Naive thymus-derived CD4-positive, alpha-beta T cell (primary cell): ENCODE data around the gene ASNS. TPM values are rescaled to one million over a fixed set of nuclear protein-coding genes. Genes with fewer than 3 reads are reported as not detected.
"Not testable (repeated sequence)": the region's sequence is repeated elsewhere in the genome, so short reads cannot be mapped to it uniquely, and the experiment has no call there.

Experiments
- ATAC-seq: fragments of 150-1000 bp; cut with Tn5 transposase; 2 replicates; pipeline ENCODE4 v1.10.0; 2021; ENCODE audit warnings: mild to moderate bottlenecking, moderate library complexity
- CTCF ChIA-PET: fragments of 350-600 bp; sonication (Branson Sonifier 250); formaldehyde crosslinking; loops from one replicate; lab custom pipeline; 2021; ENCODE audit warnings: antibody characterized with exemption; lab: Charles Lee
- POLR2A ChIA-PET: fragments of 350-600 bp; sonication (Branson Sonifier 250); formaldehyde crosslinking; loops from one replicate; lab custom pipeline; 2021; ENCODE audit warnings: antibody characterized with exemption, inconsistent platforms; lab: Charles Lee
- DNase-seq, 9 donors: peaks; one replicate each; pipeline versions ENCODE4 v3.0.0 to v3.0.0-alpha.2; 2020 to 2022; ENCODE audit warnings: mixed read lengths in 1 of 9
- H3K27ac ChIP-seq: one replicate; pipeline ENCODE4 v1.7.0; 2013; ENCODE audit warnings: mild to moderate bottlenecking, low read depth, low read length, moderate library complexity
- H3K27me3 ChIP-seq, 2 donors: one replicate each; pipeline ENCODE4 v1.7.0; 2013; ENCODE audit warnings: low read length in 2 of 2, mild to moderate bottlenecking in 2 of 2, moderate library complexity in 2 of 2; ENCODE audit not compliant: control insufficient read depth in 2 of 2, insufficient read depth in 2 of 2
- H3K36me3 ChIP-seq, 3 experiments: 1 replicate in 2 of 3; 2 replicates in 1 of 3; pipeline ENCODE4 v1.7.0; 2013; ENCODE audit warnings: low read length in 3 of 3, mild to moderate bottlenecking in 3 of 3, moderate library complexity in 1 of 3; ENCODE audit not compliant: insufficient read depth in 3 of 3, control insufficient read depth in 2 of 3
- H3K4me1 ChIP-seq, 2 donors: one replicate each; pipeline ENCODE4 v1.7.0; 2013; ENCODE audit warnings: low read length in 2 of 2, mild to moderate bottlenecking in 2 of 2, moderate library complexity in 1 of 2; ENCODE audit not compliant: control insufficient read depth in 2 of 2, insufficient read depth in 2 of 2
- H3K4me3 ChIP-seq: 2 replicates; pipeline ENCODE4 v1.7.0; 2013; ENCODE audit warnings: mild to moderate bottlenecking, low read length
- H3K9me3 ChIP-seq, 3 experiments: 1 replicate in 2 of 3; 2 replicates in 1 of 3; pipeline ENCODE4 v1.7.0; 2013; ENCODE audit warnings: low read length in 3 of 3; ENCODE audit not compliant: control insufficient read depth in 2 of 3
- H3K27ac Mint-ChIP-seq, 9 donors: one replicate each; pipeline ENCODE4 v1.8.0; 2020 to 2022; ENCODE audit warnings: mixed read lengths in 9 of 9, mild to moderate bottlenecking in 8 of 9, moderate library complexity in 5 of 9, inconsistent platforms in 2 of 9
- H3K27me3 Mint-ChIP-seq, 5 donors: one replicate each; pipeline ENCODE4 v1.8.0; 2021 to 2022; ENCODE audit warnings: mixed read lengths in 5 of 5, mild to moderate bottlenecking in 1 of 5
- H3K36me3 Mint-ChIP-seq, 5 donors: one replicate each; pipeline ENCODE4 v1.8.0; 2020 to 2022; ENCODE audit warnings: mixed read lengths in 5 of 5, mild to moderate bottlenecking in 3 of 5, inconsistent platforms in 1 of 5
- H3K4me1 Mint-ChIP-seq, 7 donors: one replicate each; pipeline ENCODE4 v1.8.0; 2020 to 2022; ENCODE audit warnings: mixed read lengths in 7 of 7, mild to moderate bottlenecking in 3 of 7, inconsistent platforms in 1 of 7
- H3K4me3 Mint-ChIP-seq, 10 donors: one replicate each; pipeline ENCODE4 v1.8.0; 2020 to 2022; ENCODE audit warnings: mild to moderate bottlenecking in 10 of 10, mixed read lengths in 10 of 10, moderate library complexity in 6 of 10, inconsistent platforms in 2 of 10
- H3K9me3 Mint-ChIP-seq, 11 donors: one replicate each; pipeline ENCODE4 v1.8.0; 2020 to 2022; ENCODE audit warnings: mixed read lengths in 11 of 11, mild to moderate bottlenecking in 4 of 11, inconsistent platforms in 1 of 11, moderate library complexity in 1 of 11
- intact Hi-C, 2 donors: fragments of 100-400 bp; cut with micrococcal nuclease; formaldehyde crosslinking; loops; one replicate each; pipeline ENCODE4 v1.15.1; 2023
- polyA plus RNA-seq, 2 donors: library from polyadenylated mRNA; unstranded; fragments of 300-500 nt; fragmentation: Illumina TruSeq; gene quantifications; one replicate each; pipeline ENCODE4 v1.2.3, GENCODE V29; 2021
- total RNA-seq, 6 experiments: library from RNA in 5 of 6; stranded (reverse) in 5 of 6; gene quantifications; 1 replicate in 5 of 6; 2 replicates in 1 of 6; pipeline ENCODE4 v1.2.3 and lab custom pipeline; 2021 to 2026

Gene ASNS
- total and polyA plus RNA-seq, 7 experiments from 2014 or later, result 23.1 to 49.3 (median 31.8) TPM

DNA sequence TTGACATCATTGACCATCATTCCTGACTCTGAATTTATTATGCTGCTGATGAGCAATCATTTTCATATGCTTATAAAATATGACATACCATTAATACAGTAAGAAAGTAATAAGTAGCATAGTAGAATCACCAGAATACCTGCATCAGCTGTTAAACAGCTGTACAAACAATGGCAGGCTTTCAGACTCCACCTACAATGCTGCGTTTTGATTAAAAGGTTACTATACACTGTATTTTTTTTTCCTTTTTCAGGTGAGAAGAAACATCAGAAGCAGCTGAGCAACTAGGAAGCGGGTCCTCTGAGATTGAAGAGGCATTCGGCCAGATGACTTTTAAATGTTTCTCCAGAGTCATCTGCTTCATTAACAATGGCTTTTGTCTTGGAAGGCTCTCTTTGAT, 7.1 kb downstream of the ASNS start:
- peaks cover 0 to 9% (median 0%) of the 10 kb centered on the region in 3 experiments for H3K36me3 ChIP-seq
- POLR2A ChIA-PET, result no interaction called here
- Mint-ChIP-seq H3K4me1 (peaks cover 0 to 24% (median 4%) of the 10 kb centered on the region in 7 donors), H3K9me3 (no peaks in the 10 kb centered on the region), H3K4me3 (no peak overlapping the region), H3K36me3 (peaks cover 3 to 51% (median 26%) of the 10 kb centered on the region in 5 donors), H3K27ac (no peak overlapping the region), H3K27me3 (no peaks in the 10 kb centered on the region)
- intact Hi-C loops, result no loop called here
- no peaks in the 10 kb centered on the region for H3K9me3 ChIP-seq
- no peak overlapping the region for H3K4me3 ChIP-seq
- no peak overlapping the region for H3K27ac ChIP-seq
- DNase-seq (no peak), ATAC-seq (no peak)
- H3K27me3 ChIP-seq, result no peaks in the 10 kb centered on the region
- CTCF ChIA-PET, result interaction anchor here (0.7 kb wide), 1 partner anchor 1343 kb away, joined by 3 read pairs; no protein-coding TSS in a partner anchor
- H3K4me1 ChIP-seq, result no peaks in the 10 kb centered on the region

DNA sequence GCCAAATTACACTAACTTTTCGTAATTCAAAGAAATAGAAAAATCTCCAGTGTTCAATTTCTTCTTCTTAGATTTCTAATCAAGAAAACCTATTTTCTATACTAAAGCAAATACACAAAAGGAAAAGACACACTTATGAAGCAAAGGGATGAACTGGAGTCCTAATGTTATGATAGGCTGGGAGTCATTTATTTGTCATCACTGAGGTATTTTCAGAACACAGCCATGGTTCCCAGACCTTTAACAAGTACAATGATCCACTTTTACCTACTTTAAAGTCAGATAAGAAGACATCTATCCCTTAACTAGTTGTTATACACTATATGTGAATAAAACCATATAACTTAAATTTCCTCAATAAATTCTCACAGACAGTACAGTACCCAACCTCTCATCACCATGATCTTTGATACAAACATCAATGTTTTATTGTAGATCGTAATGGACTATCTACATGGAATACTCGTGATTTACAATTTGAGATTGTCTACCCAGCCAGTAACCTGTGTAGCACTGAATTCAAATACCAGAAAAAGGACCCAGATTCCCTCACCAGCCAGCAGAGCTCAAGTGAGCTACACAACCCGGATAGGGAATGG, 12.5 kb downstream of the ASNS start:
- ATAC-seq (no peak), DNase-seq (no peak)
- Histone ChIP-seq H3K27me3 (no peaks in the 10 kb centered on the region), H3K9me3 (no peaks in the 10 kb centered on the region), H3K27ac (no peak overlapping the region), H3K4me1 (no peaks in the 10 kb centered on the region), H3K4me3 (no peak overlapping the region), H3K36me3 (peaks cover 0 to 23% (median 0%) of the 10 kb centered on the region in 3 experiments)
- Mint-ChIP-seq H3K4me1 (peaks cover 0 to 13% (median 4%) of the 10 kb centered on the region in 7 donors), H3K4me3 (no peak overlapping the region), H3K9me3 (no peaks in the 10 kb centered on the region), H3K27ac (no peak overlapping the region), H3K36me3 (peaks cover 9 to 60% (median 36%) of the 10 kb centered on the region in 5 donors), H3K27me3 (no peaks in the 10 kb centered on the region)
- POLR2A ChIA-PET, result no interaction called here
- CTCF ChIA-PET, result no interaction called here
- intact Hi-C loops, result no loop called here

DNA sequence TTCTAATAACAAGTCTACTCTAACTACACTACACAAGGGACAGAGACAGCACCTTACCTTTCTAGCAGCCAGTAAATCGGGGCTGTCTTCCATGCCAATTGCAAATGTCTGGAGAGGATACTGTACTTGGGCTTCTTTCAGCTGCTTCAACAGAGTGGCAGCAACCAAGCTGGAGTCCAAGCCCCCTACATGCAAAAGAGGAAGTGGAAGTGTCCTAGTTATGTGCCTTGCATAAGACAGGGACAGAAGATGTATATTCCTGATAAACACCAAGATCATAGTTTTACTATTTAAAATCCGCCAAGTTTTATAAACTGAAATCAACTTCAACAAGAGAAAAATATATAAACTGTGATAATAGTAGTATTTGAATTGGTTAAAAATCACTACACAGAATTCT, 14.0 kb downstream of the ASNS start:
- Histone ChIP-seq H3K4me3 (no peak overlapping the region), H3K36me3 (peaks cover 0 to 36% (median 5%) of the 10 kb centered on the region in 3 experiments), H3K27ac (no peak overlapping the region), H3K9me3 (no peaks in the 10 kb centered on the region), H3K4me1 (no peaks in the 10 kb centered on the region), H3K27me3 (no peaks in the 10 kb centered on the region)
- peaks cover 0 to 10% (median 4%) of the 10 kb centered on the region in 7 donors for H3K4me1 Mint-ChIP-seq
- H3K9me3 Mint-ChIP-seq, result no peaks in the 10 kb centered on the region
- ATAC-seq, result no peak
- intact Hi-C loops, result no loop called here
- H3K4me3 Mint-ChIP-seq, result no peak overlapping the region
- ChIA-PET CTCF (interaction anchor here (0.7 kb wide), 1 partner anchor 11 kb away, joined by 3 read pairs; no protein-coding TSS in a partner anchor), POLR2A (no interaction called here)
- H3K36me3 Mint-ChIP-seq, result peaks cover 13 to 63% (median 37%) of the 10 kb centered on the region in 5 donors
- H3K27ac Mint-ChIP-seq, result peak overlapping the region in 1 of 9 donors; percentile 4
- DNase-seq, result no peak
- H3K27me3 Mint-ChIP-seq, result no peaks in the 10 kb centered on the region

DNA sequence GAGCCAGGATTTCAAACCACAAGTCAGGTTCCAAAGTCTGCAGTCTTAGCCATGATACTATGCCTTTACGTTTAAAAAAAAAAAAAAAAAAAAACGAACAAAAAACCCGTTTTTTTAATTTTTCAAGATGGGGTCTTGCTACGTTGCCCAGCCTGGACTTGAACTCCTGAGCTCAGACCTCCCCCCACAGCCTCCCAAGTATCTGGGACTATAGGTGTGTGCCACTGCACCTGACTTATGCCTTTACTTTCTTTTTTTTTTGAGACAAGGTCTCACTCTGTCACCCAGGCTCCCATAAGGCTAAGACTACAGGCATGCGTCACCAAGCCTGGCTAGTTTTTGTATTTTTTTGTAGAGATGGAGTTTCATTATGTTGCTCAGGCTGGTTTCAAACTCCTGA, 14.7 kb downstream of the ASNS start:
- Mint-ChIP-seq H3K9me3 (no peaks in the 10 kb centered on the region), H3K4me3 (no peak overlapping the region), H3K36me3 (peaks cover 16 to 69% (median 40%) of the 10 kb centered on the region in 5 donors), H3K4me1 (peaks cover 0 to 10% (median 4%) of the 10 kb centered on the region in 7 donors), H3K27ac (no peak overlapping the region), H3K27me3 (no peaks in the 10 kb centered on the region)
- CTCF ChIA-PET, result no interaction called here
- POLR2A ChIA-PET, result no interaction called here
- no peaks in the 10 kb centered on the region for H3K27me3 ChIP-seq
- ATAC-seq, result no peak
- DNase-seq, result no peak
- H3K4me3 ChIP-seq, result no peak overlapping the region
- H3K36me3 ChIP-seq, result peaks cover 0 to 43% (median 5%) of the 10 kb centered on the region in 3 experiments
- no peaks in the 10 kb centered on the region for H3K4me1 ChIP-seq
- H3K9me3 ChIP-seq, result no peaks in the 10 kb centered on the region
- intact Hi-C loops, result no loop called here
- H3K27ac ChIP-seq, result no peak overlapping the region

DNA sequence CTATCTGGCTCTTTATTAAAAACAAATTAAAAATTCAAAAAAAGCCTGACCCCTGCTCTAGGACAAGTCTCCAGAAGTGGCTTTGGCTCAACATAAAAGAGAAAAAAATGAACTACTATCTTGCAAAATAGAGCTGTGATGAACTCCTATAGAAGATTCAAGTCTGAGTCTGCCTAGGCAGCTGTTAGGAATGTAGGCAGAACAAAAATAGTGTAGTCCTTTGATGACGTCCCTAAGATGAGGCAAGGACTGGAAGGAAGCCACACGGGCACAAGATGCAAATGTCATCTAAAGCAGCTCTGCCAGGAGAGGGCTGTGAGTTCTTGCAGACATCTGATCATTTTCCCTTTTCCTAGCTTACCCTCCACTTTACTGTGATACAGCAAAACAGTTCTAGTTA, 20.5 kb downstream of the ASNS start:
- no peak for ATAC-seq
- POLR2A ChIA-PET, result no interaction called here
- Mint-ChIP-seq H3K27me3 (no peaks in the 10 kb centered on the region), H3K36me3 (peaks cover 19 to 49% (median 38%) of the 10 kb centered on the region in 5 donors), H3K27ac (no peak overlapping the region), H3K9me3 (peaks cover 0 to 1% (median 0%) of the 10 kb centered on the region in 11 donors), H3K4me1 (no peaks in the 10 kb centered on the region), H3K4me3 (no peak overlapping the region)
- H3K4me3 ChIP-seq, result no peak overlapping the region
- H3K27me3 ChIP-seq, result no peaks in the 10 kb centered on the region
- no peaks in the 10 kb centered on the region for H3K4me1 ChIP-seq
- DNase-seq, result no peak
- intact Hi-C loops, result no loop called here
- CTCF ChIA-PET, result interaction anchor here (0.6 kb wide), 1 partner anchor 1988 kb away, joined by 3 read pairs; no protein-coding TSS in a partner anchor
- peaks cover 0 to 42% (median 5%) of the 10 kb centered on the region in 3 experiments for H3K36me3 ChIP-seq
- no peaks in the 10 kb centered on the region for H3K9me3 ChIP-seq
- H3K27ac ChIP-seq, result no peak overlapping the region

DNA sequence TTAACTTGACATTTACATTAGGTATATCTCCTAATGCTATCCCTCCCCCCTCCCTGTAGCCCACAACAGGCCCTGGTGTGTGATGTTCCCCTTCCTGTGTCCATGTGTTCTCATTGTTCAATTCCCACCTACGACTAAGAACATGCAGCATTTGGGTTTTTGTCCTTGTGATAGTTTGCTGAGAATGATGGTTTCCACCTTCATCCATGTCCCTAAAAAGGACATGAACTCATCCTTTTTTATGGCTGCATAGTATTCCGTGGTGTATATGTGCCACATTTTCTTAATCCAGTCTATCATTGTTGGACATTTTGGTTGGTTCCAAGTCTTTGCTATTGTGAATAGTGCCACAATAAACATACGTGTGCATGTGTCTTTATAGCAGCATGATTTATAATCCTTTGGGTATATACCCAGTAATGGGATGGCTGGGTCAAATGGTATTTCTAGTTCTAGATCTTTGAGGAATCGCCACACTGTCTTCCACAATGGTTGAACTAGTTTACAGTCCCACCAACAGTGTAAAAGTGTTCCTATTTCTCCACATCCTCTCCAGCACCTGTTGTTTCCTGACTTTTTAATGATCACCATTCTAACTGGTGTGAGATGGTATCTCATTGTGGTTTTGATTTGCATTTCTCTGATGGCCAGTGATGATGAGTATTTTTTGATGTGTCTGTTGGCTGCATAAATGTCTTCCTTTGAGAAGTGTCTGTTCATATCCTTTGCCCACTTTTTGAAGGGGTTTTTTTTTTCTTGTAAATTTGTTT, 21.8 kb downstream of the ASNS start:
- peak overlapping the region in 1 of 9 donors; percentile 48 for H3K27ac Mint-ChIP-seq
- H3K4me1 Mint-ChIP-seq, H3K27ac ChIP-seq, CTCF ChIA-PET, H3K9me3 ChIP-seq, H3K4me1 ChIP-seq, DNase-seq, ATAC-seq, H3K9me3 Mint-ChIP-seq, H3K4me3 Mint-ChIP-seq, H3K27me3 Mint-ChIP-seq, intact Hi-C loops, POLR2A ChIA-PET, H3K27me3 ChIP-seq, H3K4me3 ChIP-seq: not testable (repeated sequence)
- H3K36me3 Mint-ChIP-seq, result peaks cover 14 to 40% (median 30%) of the 10 kb centered on the region in 5 donors
- peaks cover 0 to 34% (median 5%) of the 10 kb centered on the region in 3 experiments for H3K36me3 ChIP-seq
